PC-3 (cell line): Measurements from ENCODE around the gene EPGN. TPM values are rescaled to one million over a fixed set of nuclear protein-coding genes. Genes with fewer than 3 reads are reported as not detected.

Source experiments
- ATAC-seq: fragments of 200-7000 bp; cut with Tn5 transposase; 2 replicates; pipeline ENCODE4 v1.9.1; 2020; ENCODE audit warnings: mild to moderate bottlenecking, moderate library complexity
- BruUV-seq: library from RNA; stranded (reverse); fragments of 400-500 nt; replicated peaks from 2 replicates; lab custom pipeline; 2021; lab: Mats Ljungman, UMichigan
- CTCF ChIA-PET: fragments of 300-600 bp; sonication (Branson Sonifier 250); formaldehyde crosslinking; loops from one replicate; lab custom pipeline; 2022; ENCODE audit warnings: antibody characterized with exemption; lab: Charles Lee
- POLR2A ChIA-PET: fragments of 300-600 bp; sonication (Branson Sonifier 250); formaldehyde crosslinking; loops from one replicate; lab custom pipeline; 2022; ENCODE audit warnings: antibody characterized with exemption; ENCODE audit not compliant: unreplicated experiment; lab: Charles Lee
- DNase-seq: peaks from one replicate; pipeline ENCODE4 v3.0.0-alpha.2; 2015
- H2AFZ ChIP-seq: fragments of 300-600 bp; sonication (generic); 2 replicates; pipeline ENCODE4 v1.6.0; 2016; ENCODE audit warnings: antibody characterized with exemption, low read length
- H3F3A ChIP-seq: fragments of 300-600 bp; sonication (generic); one replicate; pipeline ENCODE4 v1.6.0; 2017; ENCODE audit warnings: antibody characterized with exemption, low read length, control low read depth, mild to moderate bottlenecking; ENCODE audit not compliant: unreplicated experiment
- H3K27ac ChIP-seq: fragments of 300-600 bp; sonication (generic); 2 replicates; pipeline ENCODE4 v1.5.1; 2016; ENCODE audit warnings: mild to moderate bottlenecking, low read length
- H3K27me3 ChIP-seq: fragments of 300-600 bp; sonication (generic); 2 replicates; pipeline ENCODE4 v1.6.1; 2016; ENCODE audit warnings: low read length, mixed read lengths
- H3K36me3 ChIP-seq: fragments of 300-600 bp; sonication (generic); 2 replicates; pipeline ENCODE4 v1.6.1; 2016; ENCODE audit warnings: low read depth, mixed run types, low read length, mixed read lengths
- H3K4me1 ChIP-seq: fragments of 300-600 bp; sonication (generic); 2 replicates; pipeline ENCODE4 v1.5.1; 2016; ENCODE audit warnings: low read length; ENCODE audit not compliant: insufficient read depth
- H3K4me2 ChIP-seq: fragments of 300-600 bp; sonication (generic); 2 replicates; pipeline ENCODE4 v1.6.0; 2016; ENCODE audit warnings: low read length
- H3K4me3 ChIP-seq: fragments of 300-600 bp; sonication (generic); 2 replicates; pipeline ENCODE4 v1.5.1; 2016; ENCODE audit warnings: mild to moderate bottlenecking, low read length, mixed read lengths
- H3K79me2 ChIP-seq: fragments of 300-600 bp; sonication (generic); 2 replicates; pipeline ENCODE4 v1.6.1; 2017; ENCODE audit warnings: low read length, mixed read lengths
- H3K9ac ChIP-seq: fragments of 300-600 bp; sonication (generic); 2 replicates; pipeline ENCODE4 v1.6.0; 2016; ENCODE audit warnings: mild to moderate bottlenecking, low read length
- H3K9me2 ChIP-seq: fragments of 300-600 bp; sonication (generic); replicated peaks from 2 replicates; pipeline ENCODE4 v1.6.1; 2016; ENCODE audit warnings: mixed run types, low read length, mixed read lengths
- H3K9me3 ChIP-seq: fragments of 300-600 bp; sonication (generic); 2 replicates; pipeline ENCODE4 v1.6.1; 2016; ENCODE audit warnings: low read length, mixed read lengths
- H4K20me1 ChIP-seq: fragments of 300-600 bp; sonication (generic); 2 replicates; pipeline ENCODE4 v1.6.1; 2016; ENCODE audit warnings: low read length, mixed read lengths
- EZH2 ChIP-seq: fragments of 300-600 bp; sonication (generic); IDR thresholded peaks from one replicate; pipeline ENCODE4 v1.6.1; 2017; ENCODE audit warnings: antibody characterized with exemption, mild to moderate bottlenecking, low read length; ENCODE audit not compliant: unreplicated experiment
- EZH2phosphoT487 ChIP-seq: fragments of 300-600 bp; sonication (generic); IDR thresholded peaks from 2 replicates; pipeline ENCODE4 v1.6.1; 2018; ENCODE audit warnings: mild to moderate bottlenecking, antibody characterized with exemption, low read length, borderline replicate concordance
- intact Hi-C: fragments of 100-400 bp; cut with micrococcal nuclease; formaldehyde crosslinking; loops from 2 replicates; pipeline ENCODE4 v1.9.0; 2023
- total RNA-seq: library from RNA; depleted of rRNA; stranded (reverse); fragments of >200 nt; gene quantifications from 2 replicates; pipeline ENCODE4 v1.2.3, GENCODE V29; 2014
- TF ChIP-seq, protein P1 (sequence below): fragments of 300-600 bp; sonication (generic); conservative IDR thresholded peaks from 2 replicates; pipeline ENCODE4 v1.5.1; 2017; ENCODE audit warnings: antibody characterized with exemption, low read depth, mild to moderate bottlenecking, low read length

EPGN gene
- total RNA-seq, 1 experiment from 2014 or later, result 98.0 TPM

- Histone ChIP-seq H3K9me3 (no peaks in the 10 kb centered on the region), H4K20me1 (no peaks in the 10 kb centered on the region), H3K4me1 (peaks cover 20% of the 10 kb centered on the region), H3F3A (no peaks in the 10 kb centered on the region), H3K27me3 (no peaks in the 10 kb centered on the region), H3K79me2 (0 out of 2 replicates have a peak, but pooled peaks cover 2% of the 10 kb centered on the region), H3K9ac (no peak overlapping the region), H3K9me2 (no peaks in the 10 kb centered on the region), H3K36me3 (peaks cover 16% of the 10 kb centered on the region), H3K27ac (no peak overlapping the region), H2AFZ (no peak overlapping the region), H3K4me2 (no peak overlapping the region), H3K4me3 (no peak overlapping the region)
- no TSS peak for BruUV-seq
- ATAC-seq (no peak), DNase-seq (peak; percentile 9)
- TF ChIP-seq EZH2phosphoT487 (no peak), EZH2 (no peak)
- TF ChIP-seq, protein P1, sequence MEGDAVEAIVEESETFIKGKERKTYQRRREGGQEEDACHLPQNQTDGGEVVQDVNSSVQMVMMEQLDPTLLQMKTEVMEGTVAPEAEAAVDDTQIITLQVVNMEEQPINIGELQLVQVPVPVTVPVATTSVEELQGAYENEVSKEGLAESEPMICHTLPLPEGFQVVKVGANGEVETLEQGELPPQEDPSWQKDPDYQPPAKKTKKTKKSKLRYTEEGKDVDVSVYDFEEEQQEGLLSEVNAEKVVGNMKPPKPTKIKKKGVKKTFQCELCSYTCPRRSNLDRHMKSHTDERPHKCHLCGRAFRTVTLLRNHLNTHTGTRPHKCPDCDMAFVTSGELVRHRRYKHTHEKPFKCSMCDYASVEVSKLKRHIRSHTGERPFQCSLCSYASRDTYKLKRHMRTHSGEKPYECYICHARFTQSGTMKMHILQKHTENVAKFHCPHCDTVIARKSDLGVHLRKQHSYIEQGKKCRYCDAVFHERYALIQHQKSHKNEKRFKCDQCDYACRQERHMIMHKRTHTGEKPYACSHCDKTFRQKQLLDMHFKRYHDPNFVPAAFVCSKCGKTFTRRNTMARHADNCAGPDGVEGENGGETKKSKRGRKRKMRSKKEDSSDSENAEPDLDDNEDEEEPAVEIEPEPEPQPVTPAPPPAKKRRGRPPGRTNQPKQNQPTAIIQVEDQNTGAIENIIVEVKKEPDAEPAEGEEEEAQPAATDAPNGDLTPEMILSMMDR, result no peak
- ChIA-PET POLR2A (no interaction called here), CTCF (no interaction called here)
- intact Hi-C loops, result no loop called here
These were observed 8.1 kb downstream of the EPGN start for GRCh38 chr4:74316397-74316796.

DNA sequence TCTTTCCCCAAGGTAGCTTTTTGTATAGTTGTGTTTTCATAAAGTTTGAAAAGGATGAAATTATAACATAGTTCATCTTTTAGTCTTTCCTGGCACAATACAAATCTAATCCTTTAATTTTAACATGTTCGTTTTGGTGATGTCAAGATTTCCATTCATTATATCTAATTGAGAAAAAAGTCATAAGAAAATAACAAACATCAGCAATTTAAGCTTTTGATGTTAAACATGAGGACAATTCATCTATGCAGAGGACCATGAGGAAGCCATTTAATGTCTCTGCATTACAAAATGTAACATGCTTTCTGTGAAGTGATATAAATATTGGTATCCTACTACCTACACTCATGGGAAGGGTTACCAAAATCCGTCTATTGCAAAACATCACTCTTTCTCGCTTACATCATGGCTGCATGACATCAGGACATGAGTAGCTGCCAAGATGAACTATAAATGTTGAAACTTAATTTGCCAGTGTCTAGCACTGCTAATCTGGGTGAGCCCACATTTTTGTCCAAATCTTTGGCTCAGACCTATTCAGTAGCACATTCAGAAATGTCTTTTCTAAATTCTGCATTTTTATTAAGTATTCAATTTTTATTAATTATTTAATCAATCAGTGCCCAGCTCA lies 9.5 kb downstream of the EPGN start:
- no peak for ATAC-seq
- Histone ChIP-seq H3F3A (no peaks in the 10 kb centered on the region), H2AFZ (no peak overlapping the region), H3K4me1 (peaks cover 28% of the 10 kb centered on the region), H3K9ac (no peak overlapping the region), H3K79me2 (no peaks in the 10 kb centered on the region), H3K9me3 (no peaks in the 10 kb centered on the region), H3K27me3 (no peaks in the 10 kb centered on the region), H3K4me3 (no peak overlapping the region), H4K20me1 (no peaks in the 10 kb centered on the region), H3K4me2 (no peak overlapping the region), H3K9me2 (no peaks in the 10 kb centered on the region), H3K36me3 (peaks cover 16% of the 10 kb centered on the region), H3K27ac (no peak overlapping the region)
- POLR2A ChIA-PET, result no interaction called here
- TF ChIP-seq EZH2 (no peak), EZH2phosphoT487 (no peak)
- TF ChIP-seq, protein P1, result no peak
- CTCF ChIA-PET, result interaction anchor here (0.8 kb wide), 1 partner anchor 89 kb away, joined by 3 read pairs; no protein-coding TSS in a partner anchor
- BruUV-seq, result no TSS peak
- intact Hi-C loops, result no loop called here
- DNase-seq, result no peak

GRCh38 chr4:74318276-74318675 lies 10.0 kb downstream of the EPGN start:
- Histone ChIP-seq H3K4me2 (no peak overlapping the region), H3K36me3 (peaks cover 11% of the 10 kb centered on the region), H3K9me3 (no peaks in the 10 kb centered on the region), H3K4me1 (peaks cover 28% of the 10 kb centered on the region), H3K27me3 (no peaks in the 10 kb centered on the region), H4K20me1 (no peaks in the 10 kb centered on the region), H2AFZ (no peak overlapping the region), H3K27ac (peak overlapping the region; percentile 53), H3K9ac (no peak overlapping the region), H3K4me3 (no peak overlapping the region), H3K79me2 (no peaks in the 10 kb centered on the region), H3F3A (no peaks in the 10 kb centered on the region), H3K9me2 (no peaks in the 10 kb centered on the region)
- CTCF ChIA-PET, result no interaction called here
- intact Hi-C loops, result no loop called here
- no TSS peak for BruUV-seq
- TF ChIP-seq, protein P1, result no peak
- TF ChIP-seq EZH2phosphoT487 (no peak), EZH2 (no peak)
- ATAC-seq (no peak), DNase-seq (no peak)
- POLR2A ChIA-PET, result no interaction called here
